ENCODE results near the gene DGCR8. TPM values are rescaled to one million over a fixed set of nuclear protein-coding genes. Genes with fewer than 3 reads are reported as not detected.

Gene DGCR8
- total RNA-seq, result 35.5 TPM
- long read RNA-seq, full-length matches to known transcripts, result 14 of 28 reads
- long read RNA-seq, partial matches to known transcripts, result 9 of 28 reads
- long read RNA-seq, other reads (novel, unspliced or antisense), result 5 of 28 reads

DNA sequence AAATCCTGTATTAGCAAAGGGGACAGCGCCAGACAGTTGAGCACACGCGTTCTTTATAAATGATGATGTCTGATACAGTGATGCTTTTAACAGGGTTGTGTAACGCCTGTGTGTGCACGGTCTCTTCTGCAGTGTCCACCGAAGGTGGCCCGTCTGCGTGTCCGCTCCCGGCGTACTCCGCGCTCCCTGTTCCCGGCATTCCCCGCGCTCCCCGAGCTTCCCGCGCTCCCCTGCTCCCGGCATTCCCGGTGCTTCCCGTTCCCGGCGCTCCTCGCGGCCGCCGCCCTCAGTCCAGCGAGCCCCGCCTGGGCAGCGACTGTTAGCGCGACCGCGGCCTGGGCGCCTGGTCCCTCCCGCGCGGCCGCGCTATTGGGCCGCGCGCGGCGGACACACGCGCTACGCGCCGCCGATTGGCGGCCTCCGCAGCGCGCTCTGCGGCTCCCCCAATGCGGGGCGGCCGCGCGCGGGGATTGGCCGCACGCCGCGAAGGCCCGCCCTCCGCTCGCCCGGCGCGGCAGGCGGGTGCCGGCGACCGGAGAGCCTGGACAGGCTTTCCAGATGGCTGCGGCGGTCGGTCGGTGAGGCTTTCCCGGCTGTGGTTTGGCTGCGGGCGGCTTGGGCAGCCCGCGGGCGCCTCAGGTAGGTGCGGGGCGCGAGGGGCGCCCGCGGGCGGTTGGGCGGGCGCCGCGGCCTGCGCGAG, at the start of gene DGCR8:
Gene DGCR8 (plus strand): TSS at position 497 of the 700 bp plus-strand sequence. CDS start 5,723 bp downstream, outside the sequence.
- Histone ChIP-seq H3K27ac (peak within 1 kb of the TSS; percentile 84), H3K27me3 (no peaks in the 10 kb centered on the region), H3K36me3 (no peaks in the 10 kb centered on the region), H3K4me1 (peaks cover 35% of the 10 kb centered on the region), H3K4me3 (peak within 1 kb of the TSS; percentile 73), H3K9me3 (no peaks in the 10 kb centered on the region)
- TF ChIP-seq, protein P1, sequence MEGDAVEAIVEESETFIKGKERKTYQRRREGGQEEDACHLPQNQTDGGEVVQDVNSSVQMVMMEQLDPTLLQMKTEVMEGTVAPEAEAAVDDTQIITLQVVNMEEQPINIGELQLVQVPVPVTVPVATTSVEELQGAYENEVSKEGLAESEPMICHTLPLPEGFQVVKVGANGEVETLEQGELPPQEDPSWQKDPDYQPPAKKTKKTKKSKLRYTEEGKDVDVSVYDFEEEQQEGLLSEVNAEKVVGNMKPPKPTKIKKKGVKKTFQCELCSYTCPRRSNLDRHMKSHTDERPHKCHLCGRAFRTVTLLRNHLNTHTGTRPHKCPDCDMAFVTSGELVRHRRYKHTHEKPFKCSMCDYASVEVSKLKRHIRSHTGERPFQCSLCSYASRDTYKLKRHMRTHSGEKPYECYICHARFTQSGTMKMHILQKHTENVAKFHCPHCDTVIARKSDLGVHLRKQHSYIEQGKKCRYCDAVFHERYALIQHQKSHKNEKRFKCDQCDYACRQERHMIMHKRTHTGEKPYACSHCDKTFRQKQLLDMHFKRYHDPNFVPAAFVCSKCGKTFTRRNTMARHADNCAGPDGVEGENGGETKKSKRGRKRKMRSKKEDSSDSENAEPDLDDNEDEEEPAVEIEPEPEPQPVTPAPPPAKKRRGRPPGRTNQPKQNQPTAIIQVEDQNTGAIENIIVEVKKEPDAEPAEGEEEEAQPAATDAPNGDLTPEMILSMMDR (IDR thresholded peaks at IDR 0.05), result no peak
- ATAC-seq (peak; percentile 97), DNase-seq (peak; percentile 98)
- intact Hi-C loops (cut with DNase I), result no loop called here

DNA sequence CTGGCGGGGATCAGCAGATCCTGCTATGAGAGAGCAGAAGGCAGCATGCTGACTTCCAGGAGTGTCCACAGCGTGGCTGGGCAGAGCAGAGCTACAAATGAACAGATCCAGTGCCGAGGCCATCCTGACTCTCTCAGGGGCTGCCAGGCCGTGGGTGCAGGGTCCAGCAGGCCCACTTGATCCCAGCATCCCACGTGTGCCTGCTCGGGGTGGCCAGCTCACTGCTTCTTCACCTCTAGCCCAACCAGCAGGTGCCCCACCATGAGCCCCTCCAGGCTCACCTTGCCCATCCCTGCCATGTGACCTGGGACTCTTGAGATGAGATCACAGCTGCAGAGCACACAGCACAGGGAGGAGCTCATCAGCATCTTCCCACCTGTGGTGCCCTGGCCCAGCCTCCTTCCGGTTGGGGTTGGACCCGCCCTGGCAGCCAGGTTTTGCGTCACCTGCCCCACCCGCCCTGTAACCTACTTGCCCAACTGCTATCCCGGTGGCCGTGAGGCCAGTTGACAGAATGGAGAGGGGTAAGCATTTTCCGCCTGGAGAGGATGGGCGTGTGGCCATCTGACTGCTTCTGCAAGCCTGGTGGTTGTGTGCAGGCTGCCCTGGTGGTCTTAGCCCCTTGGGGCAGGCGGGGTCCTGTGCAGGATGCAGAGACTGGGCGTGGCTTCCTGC, 48.2 kb upstream of the DGCR8 start:
- Histone ChIP-seq H3K27ac (no peak overlapping the region), H3K36me3 (peaks cover 10% of the 10 kb centered on the region), H3K9me3 (no peaks in the 10 kb centered on the region), H3K4me1 (peaks cover 10% of the 10 kb centered on the region), H3K27me3 (no peaks in the 10 kb centered on the region), H3K4me3 (no peak overlapping the region)
- intact Hi-C loops (cut with DNase I), result no loop called here
- TF ChIP-seq, protein P1 (IDR thresholded peaks at IDR 0.05), result no peak
- DNase-seq (no peak), ATAC-seq (peak; percentile 7)

DNA sequence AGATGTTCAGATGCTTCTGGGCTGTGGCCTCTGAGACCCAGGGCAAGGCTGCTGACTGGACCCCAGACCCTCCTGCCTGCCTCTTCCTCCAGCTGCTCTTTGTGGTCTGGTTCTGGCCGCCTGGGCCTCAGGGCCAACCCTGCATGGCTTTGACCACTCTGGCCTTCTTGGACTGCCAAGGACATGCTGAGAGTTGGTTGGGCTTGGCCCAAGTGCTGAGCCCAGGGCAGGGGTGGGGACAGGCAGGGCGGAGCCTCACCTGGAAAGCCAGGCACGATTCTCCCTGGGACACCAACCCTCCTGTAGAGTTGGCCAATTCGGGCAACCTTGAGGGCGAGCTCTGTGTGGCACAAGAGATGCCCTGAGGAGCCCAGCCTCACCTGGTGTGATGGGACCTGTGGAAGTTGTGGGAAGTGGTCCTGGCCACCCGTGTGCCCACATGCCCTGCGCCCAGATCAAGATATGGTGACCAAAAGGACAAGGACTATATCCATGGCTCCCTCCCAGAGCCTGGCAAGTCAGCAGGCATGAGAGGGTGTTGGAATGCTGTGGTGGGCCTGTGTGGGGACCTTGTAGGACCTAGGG, 47.5 kb upstream of the DGCR8 start:
- intact Hi-C loops (cut with DNase I), result no loop called here
- Histone ChIP-seq H3K4me3 (no peak overlapping the region), H3K36me3 (peaks cover 16% of the 10 kb centered on the region), H3K27ac (no peak overlapping the region), H3K27me3 (no peaks in the 10 kb centered on the region), H3K4me1 (peaks cover 10% of the 10 kb centered on the region), H3K9me3 (no peaks in the 10 kb centered on the region)
- DNase-seq, result no peak
- peak; percentile 45 for ATAC-seq
- TF ChIP-seq, protein P1 (IDR thresholded peaks at IDR 0.05), result no peak

DNA sequence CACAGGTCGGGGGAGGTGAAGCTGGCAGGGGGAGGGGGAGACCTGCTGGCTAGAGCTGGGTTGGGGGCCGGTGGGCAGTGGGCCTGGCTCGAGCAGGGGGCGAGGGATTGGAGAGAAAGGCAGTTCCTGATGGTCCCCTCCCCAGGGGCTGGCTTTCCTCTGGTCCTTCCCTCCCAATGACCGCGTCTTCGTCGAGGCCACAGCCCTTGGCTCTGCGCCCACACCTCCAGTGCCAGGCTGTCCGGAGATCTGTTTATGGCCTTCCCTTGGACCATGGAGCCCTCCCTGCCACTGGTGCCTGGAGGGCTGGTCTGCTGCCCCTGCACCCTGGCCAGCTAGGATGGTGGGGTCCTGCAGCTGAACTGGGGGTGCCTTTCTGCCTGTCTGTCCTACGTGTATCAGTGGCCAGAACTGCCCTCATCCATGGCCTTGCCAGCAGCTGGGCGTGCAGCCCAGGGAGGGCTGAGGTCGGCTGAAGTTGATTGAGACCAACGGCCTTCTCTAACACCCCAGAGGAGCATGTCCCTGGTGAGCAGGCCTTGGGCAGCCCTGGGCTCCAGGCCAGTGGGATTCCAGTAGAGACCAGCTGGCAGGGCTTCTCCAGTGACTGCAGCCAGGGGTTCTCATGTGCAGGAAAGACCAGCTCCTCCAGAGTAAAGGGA, 46.9 kb upstream of the DGCR8 start:
- TF ChIP-seq, protein P1 (IDR thresholded peaks at IDR 0.05), result no peak
- Histone ChIP-seq H3K4me1 (peaks cover 10% of the 10 kb centered on the region), H3K27me3 (no peaks in the 10 kb centered on the region), H3K27ac (no peak overlapping the region), H3K9me3 (no peaks in the 10 kb centered on the region), H3K36me3 (peaks cover 23% of the 10 kb centered on the region), H3K4me3 (no peak overlapping the region)
- intact Hi-C loops (cut with DNase I), result no loop called here
- no peak for DNase-seq
- ATAC-seq, result no peak

DNA sequence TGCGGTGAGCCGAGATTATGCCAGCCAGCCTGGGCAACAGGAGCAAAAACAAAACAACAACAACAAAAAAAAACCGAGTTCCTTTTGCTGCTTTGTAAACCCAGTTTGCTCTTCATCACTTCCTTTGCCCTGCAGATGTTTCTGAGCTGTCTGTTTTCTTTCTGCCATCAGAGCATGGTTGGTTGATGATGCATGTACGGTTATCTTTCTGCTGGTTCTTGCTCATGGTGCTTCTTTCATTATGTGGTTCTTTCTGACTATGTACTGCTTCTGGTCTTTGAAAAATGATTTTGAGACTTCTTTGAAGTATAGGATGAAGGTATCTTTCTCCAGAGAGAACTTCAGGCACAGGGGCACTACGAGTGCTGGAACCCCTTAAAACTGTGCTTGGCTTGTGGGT, 45.9 kb upstream of the DGCR8 start:
- ATAC-seq, result no peak
- H3K27me3 ChIP-seq, result no peaks in the 10 kb centered on the region
- no peak overlapping the region for H3K4me3 ChIP-seq
- H3K9me3 ChIP-seq, result no peaks in the 10 kb centered on the region
- H3K27ac ChIP-seq, result no peak overlapping the region
- TF ChIP-seq, protein P1 (IDR thresholded peaks at IDR 0.05), result no peak
- peaks cover 10% of the 10 kb centered on the region for H3K4me1 ChIP-seq
- no peak for DNase-seq
- H3K36me3 ChIP-seq, result peaks cover 32% of the 10 kb centered on the region
- intact Hi-C loops (cut with DNase I), result no loop called here
